ENCODE data around the gene CSNK2B. TPM values are rescaled to one million over a fixed set of nuclear protein-coding genes. Genes with fewer than 3 reads are reported as not detected.

Gene CSNK2B
- total RNA-seq, 1 experiment from 2014 or later = 267 TPM

DNA sequence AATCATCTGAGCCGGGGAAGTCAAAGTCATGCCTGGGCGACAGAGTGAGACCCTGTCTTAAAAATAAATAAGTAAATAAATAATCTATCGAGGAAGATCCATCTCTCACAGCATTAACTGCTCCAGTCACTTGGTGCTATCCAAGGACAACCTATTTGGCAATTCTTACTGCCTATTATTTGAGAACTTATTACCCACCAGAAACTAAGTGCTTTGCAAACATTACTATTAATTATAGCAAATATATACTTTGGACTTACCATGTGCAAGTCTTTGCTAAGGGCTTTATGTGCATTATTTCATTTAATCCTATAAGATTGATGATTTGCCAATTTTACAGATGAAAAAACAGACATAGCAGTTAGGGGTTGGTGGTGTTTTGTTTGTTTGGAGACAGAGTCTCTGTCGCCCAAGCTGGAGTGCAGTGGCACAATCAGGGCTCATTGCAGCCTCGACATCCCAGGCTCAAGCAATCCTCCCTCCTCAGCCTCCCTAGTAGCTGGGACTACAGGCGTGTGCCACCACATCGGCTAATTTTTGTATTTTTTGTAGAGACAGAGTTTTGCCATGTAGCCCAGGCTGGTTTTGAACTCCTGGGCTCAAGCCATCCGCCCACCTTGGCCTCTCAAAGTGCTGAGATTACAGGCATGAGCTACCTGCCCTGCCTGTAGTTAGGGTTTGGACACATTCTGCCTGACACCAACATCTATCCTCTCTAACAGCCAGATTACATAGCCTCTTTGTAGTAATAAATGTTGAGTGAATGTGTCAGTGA is 11.1 kb upstream of the CSNK2B start:
- intact Hi-C loops (cut with micrococcal nuclease) = no loop called here
- Histone ChIP-seq H3K79me2 (ENCODE audit: low read length) (peaks cover 53% of the 10 kb centered on the region), H3K4me3 (ENCODE audit: low read length) (no peak overlapping the region), H3K27ac (ENCODE audit: low read length) (no peak overlapping the region), H3K4me2 (ENCODE audit: low read length) (no peak overlapping the region), H3K27me3 (ENCODE audit: low read length) (no peaks in the 10 kb centered on the region), H3K9me3 (ENCODE audit: low read length) (no peaks in the 10 kb centered on the region), H3K9ac (ENCODE audit: low read length) (no peak overlapping the region), H3K4me1 (ENCODE audit: insufficient read depth, low read length) (peaks cover 41% of the 10 kb centered on the region), H4K20me1 (ENCODE audit: low read length) (peaks cover 4% of the 10 kb centered on the region; the same call in 1 of the 2 replicates), H2AFZ (ENCODE audit: low read length) (no peak overlapping the region), H3K36me3 (ENCODE audit: low read depth, low read length) (peaks cover 8% of the 10 kb centered on the region; the same call in 1 of the 2 replicates), H3K9me2 (replicated peaks; ENCODE audit: low read length) (no peaks in the 10 kb centered on the region), H3F3A (ENCODE audit: low read length, unreplicated experiment) (no peaks in the 10 kb centered on the region)
- POLR2A ChIA-PET (ENCODE audit: unreplicated experiment) = no interaction called here
- CTCF ChIA-PET = no interaction called here
- no TSS peak for BruUV-seq (replicated peaks)
- TF ChIP-seq, protein P1, sequence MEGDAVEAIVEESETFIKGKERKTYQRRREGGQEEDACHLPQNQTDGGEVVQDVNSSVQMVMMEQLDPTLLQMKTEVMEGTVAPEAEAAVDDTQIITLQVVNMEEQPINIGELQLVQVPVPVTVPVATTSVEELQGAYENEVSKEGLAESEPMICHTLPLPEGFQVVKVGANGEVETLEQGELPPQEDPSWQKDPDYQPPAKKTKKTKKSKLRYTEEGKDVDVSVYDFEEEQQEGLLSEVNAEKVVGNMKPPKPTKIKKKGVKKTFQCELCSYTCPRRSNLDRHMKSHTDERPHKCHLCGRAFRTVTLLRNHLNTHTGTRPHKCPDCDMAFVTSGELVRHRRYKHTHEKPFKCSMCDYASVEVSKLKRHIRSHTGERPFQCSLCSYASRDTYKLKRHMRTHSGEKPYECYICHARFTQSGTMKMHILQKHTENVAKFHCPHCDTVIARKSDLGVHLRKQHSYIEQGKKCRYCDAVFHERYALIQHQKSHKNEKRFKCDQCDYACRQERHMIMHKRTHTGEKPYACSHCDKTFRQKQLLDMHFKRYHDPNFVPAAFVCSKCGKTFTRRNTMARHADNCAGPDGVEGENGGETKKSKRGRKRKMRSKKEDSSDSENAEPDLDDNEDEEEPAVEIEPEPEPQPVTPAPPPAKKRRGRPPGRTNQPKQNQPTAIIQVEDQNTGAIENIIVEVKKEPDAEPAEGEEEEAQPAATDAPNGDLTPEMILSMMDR (conservative IDR thresholded peaks at IDR 0.05; ENCODE audit: low read depth, low read length) = no peak
- TF ChIP-seq EZH2 (IDR thresholded peaks at IDR 0.05; ENCODE audit: low read length, unreplicated experiment) (no peak), EZH2phosphoT487 (IDR thresholded peaks at IDR 0.05; ENCODE audit: borderline replicate concordance, low read length) (no peak)
- ATAC-seq (no peak), DNase-seq (no peak)

DNA sequence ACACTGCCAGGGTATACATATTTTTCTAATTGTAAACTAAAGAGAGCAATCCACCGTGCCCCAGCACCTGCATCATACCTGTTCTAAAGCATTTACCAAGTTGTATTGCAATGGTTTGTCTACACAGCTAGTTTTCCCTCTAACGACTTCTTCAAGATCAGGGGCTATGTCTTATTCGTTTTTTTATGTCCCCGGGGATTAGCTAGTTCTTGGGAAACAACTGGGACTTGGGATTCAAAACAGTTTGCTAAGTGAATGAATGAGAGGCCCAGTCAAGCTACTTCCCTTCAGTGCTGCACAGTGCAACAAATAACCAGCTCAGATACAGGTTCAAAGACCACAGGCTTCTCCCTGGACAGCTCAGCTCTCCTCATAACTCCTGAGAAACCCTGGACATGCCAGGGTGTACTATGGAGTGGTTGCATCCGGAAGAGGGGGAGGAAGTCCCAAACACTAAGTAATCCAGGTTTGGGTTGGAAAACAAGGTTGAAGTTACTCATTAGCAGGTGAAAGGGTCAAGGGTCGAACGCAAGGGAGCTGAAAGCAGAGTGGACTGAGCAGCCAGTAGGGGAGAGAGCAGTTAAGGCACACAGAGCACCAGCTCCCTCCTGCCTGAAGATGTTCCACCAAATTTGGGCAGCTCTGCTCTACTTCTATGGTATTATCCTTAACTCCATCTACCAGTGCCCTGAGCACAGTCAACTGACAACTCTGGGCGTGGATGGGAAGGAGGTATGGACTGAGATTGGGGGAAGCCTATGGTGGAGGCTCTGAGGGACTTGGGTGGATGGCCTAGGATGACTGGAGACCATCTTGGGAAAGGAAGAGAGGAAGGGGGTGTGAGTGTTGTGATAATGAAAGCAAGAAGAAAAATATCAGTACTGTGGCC is 10.3 kb upstream of the CSNK2B start, which contains the start of gene APOM:
Gene APOM, plus strand, starts transcription at position 546 of the 889 bp plus-strand sequence. Its CDS starts 73 bp downstream, at position 619.
- DNase-seq (no peak), ATAC-seq (no peak)
- ChIA-PET CTCF (no interaction called here), POLR2A (ENCODE audit: unreplicated experiment) (no interaction called here)
- Histone ChIP-seq H3K27ac (ENCODE audit: low read length) (no peak within 1 kb of the TSS), H3K79me2 (ENCODE audit: low read length) (peaks cover 53% of the 10 kb centered on the region), H3F3A (ENCODE audit: low read length, unreplicated experiment) (no peaks in the 10 kb centered on the region), H3K4me3 (ENCODE audit: low read length) (no peak within 1 kb of the TSS), H3K27me3 (ENCODE audit: low read length) (no peaks in the 10 kb centered on the region), H3K9me3 (ENCODE audit: low read length) (no peaks in the 10 kb centered on the region), H3K9me2 (replicated peaks; ENCODE audit: low read length) (no peaks in the 10 kb centered on the region), H3K36me3 (ENCODE audit: low read depth, low read length) (0 out of 2 replicates have a peak, but pooled peaks cover 5% of the 10 kb centered on the region), H2AFZ (ENCODE audit: low read length) (no peak within 1 kb of the TSS), H3K9ac (ENCODE audit: low read length) (no peak within 1 kb of the TSS), H4K20me1 (ENCODE audit: low read length) (peaks cover 4% of the 10 kb centered on the region; the same call in 1 of the 2 replicates), H3K4me1 (ENCODE audit: insufficient read depth, low read length) (peaks cover 44% of the 10 kb centered on the region), H3K4me2 (ENCODE audit: low read length) (no peak within 1 kb of the TSS)
- TF ChIP-seq, protein P1 (conservative IDR thresholded peaks at IDR 0.05; ENCODE audit: low read depth, low read length) = no peak
- TF ChIP-seq EZH2 (IDR thresholded peaks at IDR 0.05; ENCODE audit: low read length, unreplicated experiment) (no peak), EZH2phosphoT487 (IDR thresholded peaks at IDR 0.05; ENCODE audit: borderline replicate concordance, low read length) (no peak)
- BruUV-seq (replicated peaks) = no TSS peak
- intact Hi-C loops (cut with micrococcal nuclease) = no loop called here
